Natural killer cell (primary cell): ENCODE results near the gene SCAPER. TPM values are rescaled to one million over a fixed set of nuclear protein-coding genes. Genes with fewer than 3 reads are reported as not detected.

ENCODE experiments used
- ATAC-seq, 3 donors: fragments of 150-1000 bp in 2 of 3; fragments of 200-7000 bp in 1 of 3; cut with Tn5 transposase; 1 replicate in 1 of 3; 2 replicates in 2 of 3; pipeline ENCODE4 v1.10.0; 2021; ENCODE audit warnings: mild to moderate bottlenecking in 2 of 3, moderate library complexity in 2 of 3
- DNase-seq, 2 donors: peaks; one replicate each; pipeline versions ENCODE4 v3.0.0 to v3.0.0-alpha.2; 2013 to 2021; ENCODE audit warnings: mixed read lengths in 1 of 2
- H3K27ac ChIP-seq: one replicate; pipeline ENCODE4 v1.5.1; 2013; ENCODE audit warnings: mild to moderate bottlenecking, low read length
- H3K27me3 ChIP-seq: one replicate; pipeline ENCODE4 v1.6.1; 2013; ENCODE audit warnings: low read length; ENCODE audit not compliant: control insufficient read depth, insufficient read depth
- H3K36me3 ChIP-seq: one replicate; pipeline ENCODE4 v1.6.1; 2013; ENCODE audit warnings: low read length; ENCODE audit not compliant: control insufficient read depth, insufficient read depth
- H3K4me1 ChIP-seq: one replicate; pipeline ENCODE4 v1.6.1; 2013; ENCODE audit warnings: low read length; ENCODE audit not compliant: control insufficient read depth, insufficient read depth
- H3K4me3 ChIP-seq: one replicate; pipeline ENCODE4 v1.5.1; 2013; ENCODE audit warnings: low read length
- H3K9me3 ChIP-seq: one replicate; pipeline ENCODE4 v1.6.1; 2013; ENCODE audit warnings: low read length; ENCODE audit not compliant: control insufficient read depth, insufficient read depth
- H3K27ac Mint-ChIP-seq, 2 donors: one replicate each; pipeline ENCODE4 v1.8.0; 2022; ENCODE audit warnings: mild to moderate bottlenecking in 2 of 2, mixed read lengths in 2 of 2, moderate library complexity in 1 of 2
- H3K27me3 Mint-ChIP-seq, 2 donors: one replicate each; pipeline ENCODE4 v1.8.0; 2022; ENCODE audit warnings: low read depth in 2 of 2, mixed read lengths in 2 of 2
- H3K36me3 Mint-ChIP-seq: one replicate; pipeline ENCODE4 v1.8.0; 2022; ENCODE audit warnings: mixed read lengths
- H3K4me1 Mint-ChIP-seq, 2 donors: one replicate each; pipeline ENCODE4 v1.8.0; 2022; ENCODE audit warnings: mixed read lengths in 2 of 2
- H3K4me3 Mint-ChIP-seq: one replicate; pipeline ENCODE4 v1.8.0; 2022; ENCODE audit warnings: mild to moderate bottlenecking, moderate library complexity, mixed read lengths
- H3K9me3 Mint-ChIP-seq, 2 donors: one replicate each; pipeline ENCODE4 v1.8.0; 2022; ENCODE audit warnings: mixed read lengths in 2 of 2
- WGBS: methylation state at CpG from one replicate; pipeline ENCODE4 v1.1.7; 2013; ENCODE audit warnings: missing lambda C conversion rate; ENCODE audit not compliant: insufficient coverage; 5-methylcytosine and 5-hydroxymethylcytosine counted together
- intact Hi-C: fragments of 100-400 bp; cut with micrococcal nuclease; formaldehyde crosslinking; loops from one replicate; pipeline ENCODE4 v1.14.2; 2022
- total RNA-seq, 4 donors: library from RNA; stranded (reverse); fragments of 120-200 nt in 1 of 4; gene quantifications; one replicate each; pipeline versions ENCODE4 v1.2.3 to v1.2.4, GENCODE V29; 2013 to 2022
- TF ChIP-seq, protein P1 (sequence below): fragments of 200-600 bp; IDR thresholded peaks from one replicate; pipeline ENCODE4 v1.8.0; 2022; ENCODE audit warnings: antibody characterized with exemption

Gene SCAPER, protein sequence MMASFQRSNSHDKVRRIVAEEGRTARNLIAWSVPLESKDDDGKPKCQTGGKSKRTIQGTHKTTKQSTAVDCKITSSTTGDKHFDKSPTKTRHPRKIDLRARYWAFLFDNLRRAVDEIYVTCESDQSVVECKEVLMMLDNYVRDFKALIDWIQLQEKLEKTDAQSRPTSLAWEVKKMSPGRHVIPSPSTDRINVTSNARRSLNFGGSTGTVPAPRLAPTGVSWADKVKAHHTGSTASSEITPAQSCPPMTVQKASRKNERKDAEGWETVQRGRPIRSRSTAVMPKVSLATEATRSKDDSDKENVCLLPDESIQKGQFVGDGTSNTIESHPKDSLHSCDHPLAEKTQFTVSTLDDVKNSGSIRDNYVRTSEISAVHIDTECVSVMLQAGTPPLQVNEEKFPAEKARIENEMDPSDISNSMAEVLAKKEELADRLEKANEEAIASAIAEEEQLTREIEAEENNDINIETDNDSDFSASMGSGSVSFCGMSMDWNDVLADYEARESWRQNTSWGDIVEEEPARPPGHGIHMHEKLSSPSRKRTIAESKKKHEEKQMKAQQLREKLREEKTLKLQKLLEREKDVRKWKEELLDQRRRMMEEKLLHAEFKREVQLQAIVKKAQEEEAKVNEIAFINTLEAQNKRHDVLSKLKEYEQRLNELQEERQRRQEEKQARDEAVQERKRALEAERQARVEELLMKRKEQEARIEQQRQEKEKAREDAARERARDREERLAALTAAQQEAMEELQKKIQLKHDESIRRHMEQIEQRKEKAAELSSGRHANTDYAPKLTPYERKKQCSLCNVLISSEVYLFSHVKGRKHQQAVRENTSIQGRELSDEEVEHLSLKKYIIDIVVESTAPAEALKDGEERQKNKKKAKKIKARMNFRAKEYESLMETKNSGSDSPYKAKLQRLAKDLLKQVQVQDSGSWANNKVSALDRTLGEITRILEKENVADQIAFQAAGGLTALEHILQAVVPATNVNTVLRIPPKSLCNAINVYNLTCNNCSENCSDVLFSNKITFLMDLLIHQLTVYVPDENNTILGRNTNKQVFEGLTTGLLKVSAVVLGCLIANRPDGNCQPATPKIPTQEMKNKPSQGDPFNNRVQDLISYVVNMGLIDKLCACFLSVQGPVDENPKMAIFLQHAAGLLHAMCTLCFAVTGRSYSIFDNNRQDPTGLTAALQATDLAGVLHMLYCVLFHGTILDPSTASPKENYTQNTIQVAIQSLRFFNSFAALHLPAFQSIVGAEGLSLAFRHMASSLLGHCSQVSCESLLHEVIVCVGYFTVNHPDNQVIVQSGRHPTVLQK (N-terminal part only)
- 10 to 100 TPM; 48.1 to 53.6 (median 51.8) TPM for total RNA-seq
- total RNA-seq (2013): 43.5 TPM

DNA sequence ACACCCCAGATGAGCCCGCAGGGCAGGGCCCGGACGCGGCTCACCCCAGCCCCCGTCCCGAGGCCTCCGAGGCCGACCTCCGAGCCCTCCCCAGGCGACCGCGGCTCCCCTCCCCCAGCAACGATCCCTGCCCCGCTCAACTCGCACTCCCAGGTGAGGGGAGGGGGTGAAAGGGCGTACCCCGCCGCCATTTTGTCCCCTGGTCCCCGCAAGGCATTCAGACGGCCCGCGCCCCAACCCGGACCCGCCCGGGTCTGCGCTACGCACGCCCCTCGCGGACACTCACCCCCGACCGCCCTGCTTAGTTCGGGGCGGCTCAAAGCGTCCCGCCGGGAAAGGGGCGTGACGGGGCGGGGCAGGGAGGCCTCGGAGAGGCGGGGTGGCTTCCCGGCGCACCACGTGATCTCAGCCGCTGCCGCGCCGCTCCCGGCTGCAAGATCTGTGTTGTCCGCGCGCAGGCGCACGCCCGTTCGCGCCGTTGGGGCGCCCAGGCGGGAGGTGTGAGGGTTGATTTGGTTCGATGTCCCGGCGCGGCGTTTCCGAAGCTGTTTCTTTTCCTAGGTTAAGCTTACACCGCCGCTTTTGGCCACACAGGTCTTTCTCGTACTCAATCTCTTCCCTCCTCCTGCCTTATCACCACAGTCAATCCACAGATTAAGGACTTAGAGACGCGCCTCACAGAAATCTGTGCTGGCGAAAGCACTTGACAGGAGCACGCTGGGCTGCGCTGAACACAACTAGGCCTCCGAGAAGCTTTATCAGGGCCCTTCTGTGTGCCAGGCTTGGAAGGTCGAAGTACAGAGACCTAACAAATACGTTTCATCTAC, at the start of gene SCAPER:
SCAPER (minus strand) TSS at position 328 of the 827 bp plus-strand sequence. CDS start 21,523 bp downstream, outside the sequence.
- Mint-ChIP-seq H3K4me3 (peak within 1 kb of the TSS; percentile 94), H3K27ac (peak within 1 kb of the TSS; percentile 88 to 95), H3K36me3 (no peaks in the 10 kb centered on the region), H3K4me1 (peaks cover 19 to 34% of the 10 kb centered on the region in 2 donors), H3K9me3 (no peaks in the 10 kb centered on the region), H3K27me3 (no peaks in the 10 kb centered on the region)
- Histone ChIP-seq H3K4me1 (peaks cover 14% of the 10 kb centered on the region), H3K4me3 (peak within 1 kb of the TSS; percentile 87), H3K27ac (peak within 1 kb of the TSS; percentile 83), H3K9me3 (no peaks in the 10 kb centered on the region), H3K27me3 (no peaks in the 10 kb centered on the region), H3K36me3 (no peaks in the 10 kb centered on the region)
- under 1% methylated on average over 75 of the region's 78 CpGs for WGBS
- DNase-seq (peak; percentile 85 to 95), ATAC-seq (peak; percentile 88 to 94 (median 92))
- intact Hi-C loops: loop anchor here (1.0 kb wide), 1 partner anchor 26 kb away; the partner anchor contains the start of gene RCN2
- TF ChIP-seq, protein P1, sequence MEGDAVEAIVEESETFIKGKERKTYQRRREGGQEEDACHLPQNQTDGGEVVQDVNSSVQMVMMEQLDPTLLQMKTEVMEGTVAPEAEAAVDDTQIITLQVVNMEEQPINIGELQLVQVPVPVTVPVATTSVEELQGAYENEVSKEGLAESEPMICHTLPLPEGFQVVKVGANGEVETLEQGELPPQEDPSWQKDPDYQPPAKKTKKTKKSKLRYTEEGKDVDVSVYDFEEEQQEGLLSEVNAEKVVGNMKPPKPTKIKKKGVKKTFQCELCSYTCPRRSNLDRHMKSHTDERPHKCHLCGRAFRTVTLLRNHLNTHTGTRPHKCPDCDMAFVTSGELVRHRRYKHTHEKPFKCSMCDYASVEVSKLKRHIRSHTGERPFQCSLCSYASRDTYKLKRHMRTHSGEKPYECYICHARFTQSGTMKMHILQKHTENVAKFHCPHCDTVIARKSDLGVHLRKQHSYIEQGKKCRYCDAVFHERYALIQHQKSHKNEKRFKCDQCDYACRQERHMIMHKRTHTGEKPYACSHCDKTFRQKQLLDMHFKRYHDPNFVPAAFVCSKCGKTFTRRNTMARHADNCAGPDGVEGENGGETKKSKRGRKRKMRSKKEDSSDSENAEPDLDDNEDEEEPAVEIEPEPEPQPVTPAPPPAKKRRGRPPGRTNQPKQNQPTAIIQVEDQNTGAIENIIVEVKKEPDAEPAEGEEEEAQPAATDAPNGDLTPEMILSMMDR: no peak

DNA sequence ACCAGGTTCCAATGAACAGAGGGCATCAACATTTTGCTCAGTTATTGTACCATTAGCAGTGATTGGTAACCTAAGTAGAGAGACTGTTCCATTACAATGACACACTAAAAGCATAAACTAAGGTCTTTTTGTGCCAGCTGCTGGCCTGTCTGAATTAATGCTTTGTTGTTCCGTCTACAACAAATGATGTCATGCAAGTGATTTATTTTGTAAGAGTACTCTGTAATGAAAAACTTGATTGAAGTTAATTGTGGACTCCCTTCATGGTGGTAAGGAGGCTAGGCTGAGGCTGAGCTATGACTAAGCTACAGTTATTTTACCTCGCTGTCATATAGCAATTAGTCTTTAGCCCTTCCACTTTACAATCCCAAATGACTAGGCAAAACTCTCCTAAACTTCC, 49.6 kb upstream of the SCAPER start:
- H3K27ac ChIP-seq: no peak overlapping the region
- 94% methylated on average over 2 of the region's 2 CpGs for WGBS
- no peak overlapping the region for H3K27ac Mint-ChIP-seq
- H3K9me3 Mint-ChIP-seq: no peaks in the 10 kb centered on the region
- H3K27me3 ChIP-seq: no peaks in the 10 kb centered on the region
- ATAC-seq (no peak), DNase-seq (no peak)
- no peak overlapping the region for H3K4me3 ChIP-seq
- TF ChIP-seq, protein P1: no peak
- no peaks in the 10 kb centered on the region for H3K4me1 ChIP-seq
- intact Hi-C loops: no loop called here
- no peaks in the 10 kb centered on the region for H3K27me3 Mint-ChIP-seq
- no peaks in the 10 kb centered on the region for H3K4me1 Mint-ChIP-seq
- peaks cover 3% of the 10 kb centered on the region for H3K36me3 ChIP-seq
- no peaks in the 10 kb centered on the region for H3K9me3 ChIP-seq
- H3K36me3 Mint-ChIP-seq: no peaks in the 10 kb centered on the region
- H3K4me3 Mint-ChIP-seq: no peak overlapping the region

DNA sequence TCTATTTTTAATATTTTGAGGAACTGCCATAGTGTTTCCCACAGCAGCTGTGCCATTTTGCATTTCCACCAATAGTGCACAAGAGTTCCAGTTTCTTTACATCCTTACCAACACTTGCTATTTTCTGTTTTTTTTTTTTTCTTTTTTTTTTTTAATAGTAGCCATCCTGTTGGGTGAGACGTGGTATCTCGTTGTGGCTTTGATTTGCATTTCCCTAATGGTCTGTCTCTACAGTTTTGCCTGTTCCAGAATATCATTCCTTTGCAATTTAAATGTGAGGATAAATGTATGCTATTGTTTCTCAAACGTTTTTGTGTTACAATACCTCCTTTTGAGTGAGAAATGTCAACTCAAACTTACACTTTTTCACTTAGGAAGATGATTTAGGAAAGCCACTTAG, 48.8 kb upstream of the SCAPER start:
- WGBS: no CpG with 5 or more reads among the region's 3 CpGs
- Mint-ChIP-seq H3K4me1 (no peaks in the 10 kb centered on the region), H3K9me3 (no peaks in the 10 kb centered on the region), H3K4me3 (no peak overlapping the region), H3K36me3 (peaks cover under 1% of the 10 kb centered on the region), H3K27ac (no peak overlapping the region), H3K27me3 (no peaks in the 10 kb centered on the region)
- Histone ChIP-seq H3K9me3 (no peaks in the 10 kb centered on the region), H3K27ac (no peak overlapping the region), H3K4me3 (no peak overlapping the region), H3K4me1 (no peaks in the 10 kb centered on the region), H3K36me3 (peaks cover 9% of the 10 kb centered on the region), H3K27me3 (no peaks in the 10 kb centered on the region)
- no peak for DNase-seq
- TF ChIP-seq, protein P1: no peak
- intact Hi-C loops: no loop called here
- ATAC-seq: no peak
